ENCODE measurements around the gene SP5. TPM values are rescaled to one million over a fixed set of nuclear protein-coding genes. Genes with fewer than 3 reads are reported as not detected.

The SP5 gene
- total and polyA plus RNA-seq, 9 of the 15 experiments (the other 6 are each of a cell fraction or from before 2014, with no cell fraction given), result 0.03 to 1.7 (median 0.16) TPM; not detected in 1

GRCh38 chr2:170714381-170715061 is 616 bp upstream of the SP5 start (continued):
- no peak for TF ChIP-seq ZNF407 (IDR thresholded peaks at IDR 0.05; ENCODE audit: low read depth)
- no peak for TF ChIP-seq ZNF280B (CRISPR knock-in tag; IDR thresholded peaks at IDR 0.05)
- no peak for TF ChIP-seq C11orf30 (IDR thresholded peaks at IDR 0.05; ENCODE audit: low read depth)
- peak in 1 of 2 experiments; percentile 67 for TF ChIP-seq AFF1 (IDR thresholded peaks at IDR 0.05; ENCODE audit: low read depth in 1 of 2, partially characterized antibody in 2 of 2)
- no peak for TF ChIP-seq ZNF518B (CRISPR knock-in tag; IDR thresholded peaks at IDR 0.05)
- TF ChIP-seq ELF1 (tag; IDR thresholded peaks at IDR 0.05), result no peak
- no peak for TF ChIP-seq FIP1L1 (IDR thresholded peaks at IDR 0.05; ENCODE audit: low read depth, low read length, poor library complexity, severe bottlenecking)
- TF ChIP-seq ZZZ3 (IDR thresholded peaks at IDR 0.05), result no peak
- TF ChIP-seq KLF6 (CRISPR knock-in tag; IDR thresholded peaks at IDR 0.05; ENCODE audit: borderline replicate concordance), result no peak
